NK-92 treated with Interleukin-12 subunit alpha and Interleukin-12 subunit beta, amount 100 ng/mL, for 24 hours (cell line): ENCODE results near the gene SH3PXD2B.

Source experiments
- DNase-seq: peaks from one replicate; lab custom pipeline; 2025; lab: John Stamatoyannopoulos, UW

The SH3PXD2B gene

GRCh38 chr5:172454358-172455086 is at the start of gene SH3PXD2B:
Gene SH3PXD2B, minus strand, starts transcription at chr5:172454525. Its CDS starts 173 bp downstream, at chr5:172454352.
- no peak for DNase-seq

GRCh38 chr5:172502969-172503368 is 48.6 kb upstream of the SH3PXD2B start:
- no peak for DNase-seq

GRCh38 chr5:172502410-172502809 is 48.1 kb upstream of the SH3PXD2B start:
- no peak for DNase-seq

- no peak for DNase-seq
Measured at GRCh38 chr5:172501708-172502320, 47.5 kb upstream of the SH3PXD2B start.

- DNase-seq: no peak
Measured at GRCh38 chr5:172499287-172499686, 45.0 kb upstream of the SH3PXD2B start.

GRCh38 chr5:172498431-172499129 is 44.3 kb upstream of the SH3PXD2B start:
- no peak for DNase-seq

GRCh38 chr5:172497591-172498255 is 43.4 kb upstream of the SH3PXD2B start:
- DNase-seq: no peak

GRCh38 chr5:172496671-172497371 is 42.5 kb upstream of the SH3PXD2B start:
- no peak for DNase-seq

GRCh38 chr5:172494630-172495505 is 40.5 kb upstream of the SH3PXD2B start:
- no peak for DNase-seq

GRCh38 chr5:172493906-172494305 is 39.6 kb upstream of the SH3PXD2B start:
- DNase-seq: no peak

- DNase-seq: no peak
Measured at GRCh38 chr5:172493461-172493860, 39.1 kb upstream of the SH3PXD2B start.

- DNase-seq: no peak
Measured at GRCh38 chr5:172493002-172493401, 38.7 kb upstream of the SH3PXD2B start.

GRCh38 chr5:172492097-172492840 is 37.9 kb upstream of the SH3PXD2B start:
- no peak for DNase-seq

- DNase-seq: no peak
Measured at GRCh38 chr5:172491481-172491880, 37.2 kb upstream of the SH3PXD2B start.

- no peak for DNase-seq
Measured at GRCh38 chr5:172490514-172491461, 36.5 kb upstream of the SH3PXD2B start.

GRCh38 chr5:172488221-172488620 is 33.9 kb upstream of the SH3PXD2B start:
- no peak for DNase-seq

- DNase-seq: no peak
Measured at GRCh38 chr5:172487671-172488070, 33.3 kb upstream of the SH3PXD2B start.

GRCh38 chr5:172486912-172487311 is 32.6 kb upstream of the SH3PXD2B start:
- no peak for DNase-seq

GRCh38 chr5:172486451-172486850 is 32.1 kb upstream of the SH3PXD2B start:
- DNase-seq: no peak
